ENCODE data around the gene PRKCA. TPM values are rescaled to one million over a fixed set of nuclear protein-coding genes. Genes with fewer than 3 reads are reported as not detected.

The PRKCA gene
- total RNA-seq, 2 donors from 2014 or later = 43.0 to 53.0 TPM

- DNase-seq (no peak), ATAC-seq (peak; percentile 26)
- intact Hi-C loops (cut with DNase I, micrococcal nuclease) = no loop called here
Measured at GRCh38 chr17:66420961-66421371, 118.6 kb downstream of the PRKCA start.

GRCh38 chr17:66422186-66422585, 119.8 kb downstream of the PRKCA start:
- ATAC-seq = no peak

GRCh38 chr17:66423056-66423955, 120.9 kb downstream of the PRKCA start:
- ATAC-seq (no peak), DNase-seq (no peak)
- intact Hi-C loops (cut with DNase I, micrococcal nuclease) = no loop called here

More at GRCh38 chr17:66422186-66422585, 119.8 kb downstream of the PRKCA start:
- intact Hi-C loops (cut with DNase I, micrococcal nuclease) = no loop called here
- no peak for DNase-seq

- ATAC-seq = peak; percentile 59
- no peak for DNase-seq
- intact Hi-C loops (cut with DNase I, micrococcal nuclease) = no loop called here
Measured at GRCh38 chr17:66425756-66426396, 123.5 kb downstream of the PRKCA start.

GRCh38 chr17:66426397-66427033, 124.1 kb downstream of the PRKCA start:
- ATAC-seq = peak; percentile 85
- DNase-seq = no peak
- intact Hi-C loops (cut with DNase I, micrococcal nuclease) = no loop called here

GRCh38 chr17:66427134-66427533, 124.7 kb downstream of the PRKCA start:
- DNase-seq (no peak), ATAC-seq (no peak)
- intact Hi-C loops (cut with DNase I, micrococcal nuclease) = no loop called here

GRCh38 chr17:66429680-66430079, 127.3 kb downstream of the PRKCA start:
- intact Hi-C loops (cut with DNase I, micrococcal nuclease) = no loop called here
- ATAC-seq = no peak
- no peak for DNase-seq

- intact Hi-C loops (cut with DNase I, micrococcal nuclease) = no loop called here
- ATAC-seq (no peak), DNase-seq (no peak)
Measured at GRCh38 chr17:66430846-66431795, 128.7 kb downstream of the PRKCA start.

- no peak for ATAC-seq
- DNase-seq = no peak
- intact Hi-C loops (cut with DNase I, micrococcal nuclease) = no loop called here
Measured at GRCh38 chr17:66431910-66432309, 129.5 kb downstream of the PRKCA start.

- intact Hi-C loops (cut with DNase I, micrococcal nuclease) = no loop called here
- DNase-seq (no peak), ATAC-seq (no peak)
Measured at GRCh38 chr17:66432411-66432957, 130.1 kb downstream of the PRKCA start.

- ATAC-seq = peak; percentile 22
- intact Hi-C loops (cut with DNase I, micrococcal nuclease) = no loop called here
- no peak for DNase-seq
Measured at GRCh38 chr17:66432996-66433551, 130.7 kb downstream of the PRKCA start.

GRCh38 chr17:66435182-66435581, 132.8 kb downstream of the PRKCA start:
- ATAC-seq (peak; percentile 27), DNase-seq (no peak)

GRCh38 chr17:66436631-66437030, 134.2 kb downstream of the PRKCA start:
- intact Hi-C loops (cut with DNase I, micrococcal nuclease) = no loop called here
- ATAC-seq = no peak
- no peak for DNase-seq

More at GRCh38 chr17:66435182-66435581, 132.8 kb downstream of the PRKCA start:
- intact Hi-C loops (cut with DNase I, micrococcal nuclease) = no loop called here

- DNase-seq (no peak), ATAC-seq (no peak)
- intact Hi-C loops (cut with DNase I, micrococcal nuclease) = no loop called here
Measured at GRCh38 chr17:66437476-66438026, 135.1 kb downstream of the PRKCA start.

GRCh38 chr17:66438101-66438500, 135.7 kb downstream of the PRKCA start:
- DNase-seq (no peak), ATAC-seq (no peak)
- intact Hi-C loops (cut with DNase I, micrococcal nuclease) = no loop called here

- intact Hi-C loops (cut with DNase I, micrococcal nuclease) = no loop called here
- ATAC-seq (no peak), DNase-seq (no peak)
Measured at GRCh38 chr17:66441101-66441661, 138.8 kb downstream of the PRKCA start.

- intact Hi-C loops (cut with DNase I, micrococcal nuclease) = no loop called here
- ATAC-seq = no peak
- DNase-seq = no peak
Measured at GRCh38 chr17:66443166-66443565, 140.8 kb downstream of the PRKCA start.

Data from left colon (tissue), 2 donors.